Sigmoid colon (tissue), 3 donors: ENCODE results near the gene ZNF487.
"Not testable (repeated sequence)": the region's sequence is repeated elsewhere in the genome, so short reads cannot be mapped to it uniquely, and the experiment has no call there.

Experiments
- CTCF ChIP-seq, 4 experiments: fragments of 450-650 bp in 3 of 4; fragments of 200-600 bp in 1 of 4; IDR thresholded peaks; one replicate each; pipeline ENCODE4 v1.5.1; 2016 to 2019; ENCODE audit warnings: antibody characterized with exemption in 4 of 4, mild to moderate bottlenecking in 3 of 4, moderate library complexity in 2 of 4
- POLR2A ChIP-seq, 2 donors: fragments of 450-650 bp; IDR thresholded peaks; one replicate each; pipeline ENCODE4 v1.6.1; 2016; ENCODE audit warnings: antibody characterized with exemption in 2 of 2, mild to moderate bottlenecking in 2 of 2, moderate library complexity in 2 of 2

DNA sequence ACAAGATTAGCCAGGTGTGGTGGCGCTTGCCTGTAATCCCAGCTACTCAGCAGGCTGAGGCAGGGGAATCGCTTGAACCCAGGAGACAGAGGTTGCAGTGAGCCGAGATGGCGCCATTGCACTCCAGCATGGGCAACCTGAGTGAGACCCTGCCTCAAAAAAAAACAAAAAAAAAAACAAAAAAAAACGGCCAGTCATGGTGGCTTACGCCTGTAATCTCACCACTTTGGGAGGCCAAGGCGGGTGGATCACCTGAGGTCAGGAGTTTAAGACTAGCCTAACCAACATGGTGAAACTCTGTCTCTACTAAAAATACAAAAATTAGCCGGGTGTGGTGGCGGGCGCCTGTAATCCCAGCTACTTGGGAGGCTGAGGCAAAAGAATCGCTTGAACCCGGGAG, 10.4 kb upstream of the ZNF487 start:
- TF ChIP-seq CTCF, POLR2A (IDR thresholded peaks at IDR 0.05): not testable (repeated sequence)
